GM12878 (cell line): ENCODE data around the gene CIB4.

ENCODE experiments used
- CHD4 ChIP-seq: fragments of 200-600 bp; sonication (generic); IDR thresholded peaks from 2 replicates; pipeline ENCODE4 v1.6.1; 2016; ENCODE audit warnings: mild to moderate bottlenecking
- EGR1 ChIP-seq, 2 experiments: IDR thresholded peaks; 1 replicate in 1 of 2; 2 replicates in 1 of 2; pipeline ENCODE4 v1.6.1; 2011 to 2012; ENCODE audit warnings: low read depth in 2 of 2, low read length in 2 of 2, borderline replicate concordance in 1 of 2, mild to moderate bottlenecking in 1 of 2, moderate library complexity in 1 of 2
- EP300 ChIP-seq, 2 experiments: fragments of 150-350 bp in 1 of 2; IDR thresholded peaks; 2 replicates each; pipeline ENCODE4 v1.6.1; 2011 to 2012; ENCODE audit warnings: low read depth in 2 of 2, low read length in 2 of 2, borderline replicate concordance in 1 of 2, improper control_type of control experiment in 1 of 2, inconsistent platforms in 1 of 2; ENCODE audit not compliant: control insufficient read depth in 1 of 2
- MTA3 ChIP-seq: IDR thresholded peaks from 2 replicates; pipeline ENCODE4 v1.6.1; 2012; ENCODE audit warnings: low read length, inconsistent platforms, borderline replicate concordance
- SIN3A ChIP-seq: IDR thresholded peaks from 2 replicates; pipeline ENCODE4 v1.6.1; 2012; ENCODE audit warnings: low read depth, low read length, improper control_type of control experiment
- TCF7 ChIP-seq: IDR thresholded peaks from 2 replicates; pipeline ENCODE4 v1.6.1; 2014; ENCODE audit warnings: antibody characterized with exemption, borderline replicate concordance
- YBX1 ChIP-seq: fragments of 450-650 bp; IDR thresholded peaks from 2 replicates; pipeline ENCODE4 v1.6.1; 2016; ENCODE audit warnings: antibody characterized with exemption
- TF ChIP-seq, protein P1 (sequence below), 3 experiments: IDR thresholded peaks in 2 of 3; conservative IDR thresholded peaks in 1 of 3; 2 replicates each; pipeline ENCODE4 v1.5.1; 2011; ENCODE audit warnings: low read depth in 3 of 3, low read length in 3 of 3, mild to moderate bottlenecking in 3 of 3, control low read depth in 2 of 3, moderate library complexity in 2 of 3, inconsistent platforms in 1 of 3, mixed read lengths in 1 of 3; ENCODE audit not compliant: control insufficient read depth in 2 of 3, insufficient read depth in 1 of 3; ENCODE audit errors: extremely low read depth in 1 of 3

DNA sequence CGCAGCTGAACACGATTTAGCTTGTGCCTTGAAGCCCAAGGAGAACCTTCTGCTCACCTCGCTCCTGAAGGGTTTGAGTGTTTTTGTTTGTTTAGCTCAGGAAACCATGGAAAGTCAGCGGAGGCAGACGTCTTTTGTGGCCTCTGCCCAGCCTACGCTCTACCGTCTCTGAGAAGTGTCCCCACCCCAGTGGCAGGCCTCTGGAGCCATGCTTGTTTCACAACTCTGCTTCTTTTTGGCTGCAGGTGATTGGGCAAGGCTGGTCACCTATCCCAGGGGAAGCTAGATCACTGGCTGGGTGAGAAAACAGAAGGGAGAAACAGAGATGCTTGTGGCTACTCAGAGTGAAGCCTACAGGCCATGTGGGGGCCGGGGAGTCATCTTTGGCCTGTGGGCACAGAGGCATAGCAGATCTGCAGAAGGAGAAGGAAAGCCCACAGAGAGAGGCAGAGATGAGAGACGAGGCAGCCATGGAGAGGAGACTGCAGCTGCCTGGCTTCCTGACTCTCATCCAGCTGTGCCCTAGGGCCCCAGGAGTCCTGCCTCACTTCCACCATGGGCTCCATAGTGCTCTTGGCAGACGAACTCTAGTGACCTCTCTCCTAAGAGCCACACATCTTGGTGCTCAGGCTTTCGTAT is 50.1 kb downstream of the CIB4 start:
- no peak for TF ChIP-seq CHD4
- TF ChIP-seq EP300 (IDR thresholded peaks at IDR 0.05; ENCODE audit: borderline replicate concordance in 1 of 2, control insufficient read depth in 1 of 2, low read depth in 2 of 2, low read length in 2 of 2): no peak
- TF ChIP-seq YBX1: no peak
- no peak for TF ChIP-seq SIN3A
- TF ChIP-seq MTA3: no peak
- TF ChIP-seq, protein P1, sequence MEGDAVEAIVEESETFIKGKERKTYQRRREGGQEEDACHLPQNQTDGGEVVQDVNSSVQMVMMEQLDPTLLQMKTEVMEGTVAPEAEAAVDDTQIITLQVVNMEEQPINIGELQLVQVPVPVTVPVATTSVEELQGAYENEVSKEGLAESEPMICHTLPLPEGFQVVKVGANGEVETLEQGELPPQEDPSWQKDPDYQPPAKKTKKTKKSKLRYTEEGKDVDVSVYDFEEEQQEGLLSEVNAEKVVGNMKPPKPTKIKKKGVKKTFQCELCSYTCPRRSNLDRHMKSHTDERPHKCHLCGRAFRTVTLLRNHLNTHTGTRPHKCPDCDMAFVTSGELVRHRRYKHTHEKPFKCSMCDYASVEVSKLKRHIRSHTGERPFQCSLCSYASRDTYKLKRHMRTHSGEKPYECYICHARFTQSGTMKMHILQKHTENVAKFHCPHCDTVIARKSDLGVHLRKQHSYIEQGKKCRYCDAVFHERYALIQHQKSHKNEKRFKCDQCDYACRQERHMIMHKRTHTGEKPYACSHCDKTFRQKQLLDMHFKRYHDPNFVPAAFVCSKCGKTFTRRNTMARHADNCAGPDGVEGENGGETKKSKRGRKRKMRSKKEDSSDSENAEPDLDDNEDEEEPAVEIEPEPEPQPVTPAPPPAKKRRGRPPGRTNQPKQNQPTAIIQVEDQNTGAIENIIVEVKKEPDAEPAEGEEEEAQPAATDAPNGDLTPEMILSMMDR (IDR thresholded peaks at IDR 0.05 in 2 of 3, conservative IDR thresholded peaks at IDR 0.05 in 1 of 3; ENCODE audit: control insufficient read depth in 2 of 3, extremely low read depth in 1 of 3, insufficient read depth in 1 of 3, low read depth in 3 of 3, low read length in 3 of 3): no peak
- TF ChIP-seq TCF7: no peak
- no peak for TF ChIP-seq EGR1 (IDR thresholded peaks at IDR 0.05; ENCODE audit: borderline replicate concordance in 1 of 2, low read depth in 2 of 2, low read length in 2 of 2)
